GM19193 (cell line): Measurements from ENCODE around the gene STAC2.

ENCODE experiments used
- POLR2A ChIP-seq: IDR thresholded peaks from 4 replicates; pipeline ENCODE4 v1.6.1; 2011; ENCODE audit not compliant: insufficient read depth, insufficient read length; ENCODE audit errors: extremely low read depth

The STAC2 gene

DNA sequence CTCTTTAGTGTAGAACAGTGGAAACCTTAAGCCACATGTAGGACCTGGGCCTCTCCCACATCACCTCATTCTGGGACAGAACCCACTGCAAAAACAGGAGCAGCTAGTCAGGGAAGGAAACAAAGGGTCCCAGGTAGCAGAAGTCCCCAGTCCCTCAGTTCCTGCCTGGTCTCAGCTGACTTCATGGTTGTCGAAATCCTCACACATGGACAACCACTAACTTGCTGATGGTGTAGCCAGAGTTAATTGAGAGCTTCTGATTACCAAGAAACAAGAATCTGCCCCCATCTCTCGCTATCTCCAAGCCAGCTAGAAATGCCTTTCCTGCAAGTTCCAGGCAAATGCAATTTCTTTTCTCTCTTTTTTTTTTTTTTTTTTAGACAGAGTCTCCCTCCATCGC is 56.2 kb downstream of the STAC2 start:
- TF ChIP-seq POLR2A = no peak

DNA sequence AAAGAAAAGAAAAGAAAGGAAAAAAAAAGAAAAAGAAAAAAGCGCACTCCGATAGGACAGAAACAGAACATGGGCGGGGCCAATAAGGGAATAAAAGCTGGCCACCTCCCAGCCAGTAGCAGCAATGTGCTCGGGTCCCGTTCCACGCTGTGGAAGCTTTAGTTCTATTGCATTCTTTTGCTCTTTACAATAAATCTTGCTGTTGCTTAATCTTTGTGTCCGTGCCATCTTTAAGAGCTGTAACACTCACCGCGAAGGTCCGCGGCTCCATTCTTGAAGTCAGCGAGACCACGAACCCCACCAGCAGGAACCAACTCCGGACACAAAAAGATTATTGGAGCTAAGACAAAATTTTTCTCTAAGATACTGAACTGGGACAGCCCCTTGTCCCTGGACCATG is 56.6 kb downstream of the STAC2 start:
- TF ChIP-seq POLR2A = no peak

DNA sequence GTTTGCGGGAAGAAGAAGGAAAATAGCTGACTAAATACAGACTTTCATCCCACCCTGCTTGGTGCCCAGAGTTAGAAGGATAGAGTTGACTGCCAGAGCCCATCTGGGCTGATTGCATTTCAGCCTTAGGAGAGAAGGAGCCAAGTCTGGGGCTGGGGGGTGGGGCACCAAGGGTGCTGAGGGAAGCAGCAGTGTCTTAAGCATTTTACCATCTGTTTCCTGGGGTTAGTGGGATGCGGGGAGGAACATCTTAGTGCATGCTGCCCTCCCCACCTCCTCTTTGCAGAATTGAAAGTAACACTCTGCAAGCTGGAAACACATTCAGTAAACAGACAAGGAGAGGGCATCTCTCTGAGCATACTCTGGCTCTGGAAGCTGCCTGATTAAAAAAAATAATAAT is 58.3 kb downstream of the STAC2 start:
- TF ChIP-seq POLR2A = no peak

DNA sequence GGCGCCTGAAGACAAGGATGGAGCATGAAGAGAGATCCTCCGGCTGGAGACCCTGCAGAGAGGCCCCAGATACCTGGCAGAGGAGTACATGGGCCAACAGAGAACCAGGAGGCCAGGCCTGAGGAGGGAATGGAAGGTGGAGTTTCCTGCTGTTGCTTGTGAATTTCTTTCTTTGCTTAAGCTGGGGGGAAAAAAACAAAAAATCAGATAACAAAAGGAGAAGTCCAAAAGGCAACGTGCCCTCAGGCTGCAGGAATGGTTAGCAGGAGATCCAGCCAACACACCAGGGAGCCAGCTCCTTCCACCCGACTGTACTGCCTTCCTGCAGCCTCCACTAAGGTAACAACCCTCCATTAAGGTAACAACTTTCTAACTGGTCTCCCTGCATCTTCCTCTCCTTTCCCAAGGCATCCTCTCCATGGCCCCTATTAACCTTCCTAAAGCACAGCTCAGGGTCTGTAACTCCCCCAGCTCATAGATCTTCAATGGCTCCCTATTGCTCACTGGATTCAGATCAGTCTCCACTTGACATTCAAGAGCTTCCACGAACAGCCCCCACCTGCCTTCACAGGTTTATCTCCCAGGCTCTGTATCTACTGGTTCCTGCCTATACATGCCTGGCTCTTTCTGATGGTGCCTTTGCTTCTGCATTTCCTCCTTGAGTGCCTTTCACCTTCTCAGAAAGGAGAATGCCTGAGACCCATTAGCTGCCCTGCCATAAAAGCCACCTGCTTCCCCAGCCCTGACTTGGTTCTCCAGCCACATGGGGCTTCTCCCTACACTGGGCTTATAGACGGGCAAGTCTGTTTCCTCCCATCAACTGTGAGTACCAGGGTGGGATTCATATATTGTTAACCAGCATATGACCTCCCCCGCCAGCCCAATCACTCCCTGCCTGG is 59.1 kb downstream of the STAC2 start:
- TF ChIP-seq POLR2A = no peak

DNA sequence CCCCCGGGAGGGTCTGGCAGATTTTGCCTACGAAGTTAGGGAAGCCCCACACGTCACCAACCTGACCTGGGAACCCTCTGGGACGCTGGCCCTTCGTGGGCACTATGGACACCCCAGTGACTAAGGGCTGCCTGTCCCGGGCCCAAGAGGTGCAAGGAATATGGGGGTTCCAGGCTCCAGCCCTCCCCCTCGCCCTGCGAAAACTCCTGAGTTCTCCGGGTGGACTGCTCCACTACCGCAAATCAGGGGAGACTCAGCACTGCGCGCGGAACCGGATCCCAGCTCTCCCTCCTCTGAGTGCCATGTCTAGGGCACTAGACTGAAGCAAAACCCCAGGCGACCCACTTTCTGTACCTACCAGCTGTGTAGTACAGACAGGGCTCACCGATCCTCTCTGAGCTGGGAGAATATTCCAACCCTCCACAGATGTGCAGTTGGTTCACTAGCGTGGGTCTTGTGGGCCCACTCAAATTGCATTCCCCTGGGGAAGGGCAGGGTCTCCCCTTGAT is 59.9 kb downstream of the STAC2 start, which contains the start of gene ARL5C:
Gene ARL5C (minus strand): TSS at position 321 of the 509 bp plus-strand sequence. CDS start 401 bp downstream, outside the sequence.
- no peak for TF ChIP-seq POLR2A

DNA sequence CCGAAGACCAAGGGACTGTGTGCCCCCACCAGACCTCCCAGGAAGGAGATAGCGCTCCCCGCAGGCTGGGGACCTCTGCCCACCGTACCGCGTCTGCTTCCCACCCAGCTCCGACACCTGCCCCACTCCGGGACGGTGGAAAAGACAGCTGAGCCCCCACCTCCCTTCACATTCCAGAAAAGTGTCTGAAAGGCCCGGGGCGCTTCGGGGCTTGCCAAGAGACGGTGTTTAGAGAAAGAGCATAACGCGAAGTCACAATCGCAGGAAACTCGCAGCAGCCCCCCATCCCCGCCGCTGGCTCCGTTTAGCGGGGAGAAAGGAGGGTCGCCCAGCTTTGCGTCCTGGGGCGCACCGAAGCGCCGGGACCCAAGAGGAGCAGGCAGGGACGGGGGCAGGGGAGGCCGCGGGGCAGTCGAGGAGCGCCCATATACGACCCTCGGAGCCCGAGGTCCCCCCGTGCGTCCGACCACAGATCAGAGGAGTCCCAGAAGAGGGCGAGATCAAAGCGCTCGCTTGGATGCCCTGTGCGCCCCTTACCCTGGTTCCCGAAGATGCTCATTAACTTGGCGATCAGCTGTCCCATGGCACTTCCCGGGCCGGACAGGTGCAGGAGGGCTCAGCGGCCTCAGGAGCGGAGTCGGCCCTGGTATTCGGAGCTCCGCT is 60.4 kb downstream of the STAC2 start:
- no peak for TF ChIP-seq POLR2A

DNA sequence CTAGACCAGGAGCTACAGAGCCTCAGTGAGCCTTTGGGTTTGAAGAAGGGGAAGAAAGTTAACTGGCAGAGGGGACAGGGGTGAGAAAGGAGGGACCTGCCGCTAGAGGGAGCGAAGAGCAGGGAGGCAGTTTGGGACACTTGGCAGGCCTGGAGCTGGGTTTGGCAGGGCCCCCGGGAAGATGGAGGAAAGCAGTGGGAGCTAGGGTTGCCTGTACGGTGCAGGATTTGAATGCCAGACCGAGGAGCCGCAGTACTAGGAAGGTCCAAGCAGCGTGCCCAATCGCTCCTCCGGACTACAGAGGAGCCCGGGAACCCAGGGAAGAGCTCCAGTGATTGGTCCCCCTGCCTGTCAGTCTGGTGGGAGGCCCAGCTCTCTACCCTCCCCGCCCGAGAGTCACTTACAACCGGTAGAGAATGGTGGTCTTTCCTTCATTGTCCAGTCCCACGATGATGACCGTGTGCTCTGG is 61.0 kb downstream of the STAC2 start:
- peak; percentile 18 for TF ChIP-seq POLR2A

DNA sequence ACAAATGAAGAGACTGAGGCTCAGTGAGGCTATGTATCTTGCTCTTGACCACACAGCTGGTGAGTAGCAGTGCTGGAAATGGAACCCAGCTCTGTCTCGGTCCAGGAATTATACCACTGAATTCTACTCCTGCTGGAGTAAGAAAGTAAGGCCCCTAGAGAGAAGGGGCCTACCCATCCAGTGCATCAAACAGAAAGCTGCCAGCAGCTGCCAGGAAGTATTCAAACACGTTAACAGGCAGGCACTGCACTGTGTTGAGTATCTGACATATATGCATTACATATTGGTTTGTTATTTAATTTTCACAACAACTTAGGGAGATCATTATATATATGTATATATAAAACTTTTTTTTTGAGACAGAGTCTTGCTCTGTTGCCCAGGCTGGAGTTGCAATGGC is 63.8 kb downstream of the STAC2 start:
- TF ChIP-seq POLR2A = no peak
